GM12873 (cell line): ENCODE measurements around the gene RASSF8.

Experiments used
- TF ChIP-seq, protein P1 (sequence below): IDR thresholded peaks from 2 replicates; pipeline ENCODE4 v1.5.1; 2012; ENCODE audit warnings: low read depth, mild to moderate bottlenecking, moderate library complexity, low read length, control low read depth; ENCODE audit not compliant: insufficient read depth; ENCODE audit errors: missing control alignments

The RASSF8 gene

DNA sequence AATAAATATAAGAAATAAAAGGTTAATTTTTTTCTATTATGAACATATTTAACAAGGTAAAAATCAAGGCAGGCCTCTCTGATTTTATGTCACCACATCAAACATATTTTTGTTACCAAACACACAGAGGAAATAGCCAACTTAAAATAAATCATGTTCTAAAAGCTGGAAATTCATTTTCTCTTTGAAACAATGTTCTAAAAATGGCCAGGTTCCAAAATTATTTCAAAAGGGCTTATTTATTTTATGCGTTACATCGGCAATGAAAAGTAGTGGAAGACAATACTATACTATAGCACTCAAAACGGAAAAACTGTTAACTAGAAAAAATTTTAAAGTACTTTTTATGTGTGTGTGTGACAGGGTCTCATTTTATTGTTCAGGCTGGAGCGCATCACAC is 24.0 kb upstream of the RASSF8 start:
- TF ChIP-seq, protein P1, sequence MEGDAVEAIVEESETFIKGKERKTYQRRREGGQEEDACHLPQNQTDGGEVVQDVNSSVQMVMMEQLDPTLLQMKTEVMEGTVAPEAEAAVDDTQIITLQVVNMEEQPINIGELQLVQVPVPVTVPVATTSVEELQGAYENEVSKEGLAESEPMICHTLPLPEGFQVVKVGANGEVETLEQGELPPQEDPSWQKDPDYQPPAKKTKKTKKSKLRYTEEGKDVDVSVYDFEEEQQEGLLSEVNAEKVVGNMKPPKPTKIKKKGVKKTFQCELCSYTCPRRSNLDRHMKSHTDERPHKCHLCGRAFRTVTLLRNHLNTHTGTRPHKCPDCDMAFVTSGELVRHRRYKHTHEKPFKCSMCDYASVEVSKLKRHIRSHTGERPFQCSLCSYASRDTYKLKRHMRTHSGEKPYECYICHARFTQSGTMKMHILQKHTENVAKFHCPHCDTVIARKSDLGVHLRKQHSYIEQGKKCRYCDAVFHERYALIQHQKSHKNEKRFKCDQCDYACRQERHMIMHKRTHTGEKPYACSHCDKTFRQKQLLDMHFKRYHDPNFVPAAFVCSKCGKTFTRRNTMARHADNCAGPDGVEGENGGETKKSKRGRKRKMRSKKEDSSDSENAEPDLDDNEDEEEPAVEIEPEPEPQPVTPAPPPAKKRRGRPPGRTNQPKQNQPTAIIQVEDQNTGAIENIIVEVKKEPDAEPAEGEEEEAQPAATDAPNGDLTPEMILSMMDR, result no peak

DNA sequence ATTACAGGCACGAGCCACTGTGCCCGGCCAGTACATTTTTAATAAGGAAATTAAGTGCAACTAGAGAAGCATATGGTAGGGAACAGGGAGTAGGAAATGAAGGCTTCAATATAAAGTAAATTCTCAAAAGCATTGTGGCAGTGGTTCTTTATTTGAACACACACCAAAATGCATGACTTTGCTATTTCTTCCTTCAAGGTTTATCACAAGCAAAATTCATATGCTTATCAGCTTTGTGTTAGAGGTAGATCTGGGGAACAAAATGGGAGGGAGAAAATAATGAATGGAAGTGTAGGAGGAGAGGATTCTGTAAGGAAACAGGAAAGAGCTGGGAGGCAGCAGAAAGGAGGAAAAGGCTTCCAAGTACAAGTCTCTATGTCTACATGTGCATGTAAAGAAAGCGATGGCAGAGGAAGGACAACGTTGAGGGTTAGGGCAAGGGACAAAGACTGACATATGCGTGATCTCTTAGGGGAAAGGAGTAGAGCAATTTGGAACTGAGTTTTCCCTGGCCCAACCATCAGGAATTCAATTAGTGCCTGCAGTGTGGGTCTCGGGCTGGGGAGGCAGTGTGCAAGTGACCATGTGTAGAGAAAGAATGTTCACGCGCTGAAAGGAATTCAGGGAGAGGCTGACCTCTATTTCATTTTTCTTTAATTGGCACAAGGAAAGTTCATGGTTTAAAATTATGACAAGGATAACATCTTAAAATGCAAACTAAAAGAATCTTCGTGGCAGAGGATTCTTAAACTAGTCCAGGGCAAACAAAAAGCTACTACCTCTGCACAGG is 22.9 kb upstream of the RASSF8 start:
- TF ChIP-seq, protein P1, result no peak

- TF ChIP-seq, protein P1, result no peak
Observed at GRCh38 chr12:25937096-25937495, 21.4 kb upstream of the RASSF8 start.

GRCh38 chr12:25938581-25938980 is 19.9 kb upstream of the RASSF8 start:
- TF ChIP-seq, protein P1, result no peak

GRCh38 chr12:25939606-25940005 is 18.9 kb upstream of the RASSF8 start:
- TF ChIP-seq, protein P1, result no peak

- TF ChIP-seq, protein P1, result no peak
Observed at GRCh38 chr12:25940886-25941285, 17.6 kb upstream of the RASSF8 start.

DNA sequence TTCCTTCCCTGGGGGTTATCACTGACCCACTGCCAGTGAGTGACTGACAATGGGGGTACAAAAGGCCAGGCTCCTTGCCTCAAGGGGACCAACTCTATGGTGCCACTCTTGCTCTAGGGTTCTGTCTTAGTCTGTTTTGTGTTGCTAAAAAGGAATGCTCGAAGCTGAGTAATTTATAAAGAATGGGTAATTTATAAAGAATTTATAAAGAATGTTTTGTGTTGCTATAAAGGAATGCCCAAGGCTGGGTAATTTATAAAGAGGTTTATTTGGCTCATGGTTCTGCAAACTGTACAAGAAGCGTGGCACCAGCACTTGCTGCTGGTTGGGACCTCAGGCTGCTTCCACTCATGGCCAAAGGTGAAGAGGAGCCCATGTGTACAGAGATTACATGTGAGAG is 15.8 kb upstream of the RASSF8 start:
- TF ChIP-seq, protein P1, result no peak
